GM21360 (cell line): ENCODE data around the gene TUG1.

Experiments used
- ATAC-seq: cut with Tn5 transposase; IDR thresholded peaks from one replicate; pipeline ENCODE4 v1.9.1; 2021; ENCODE audit warnings: mild to moderate bottlenecking, moderate library complexity; ENCODE audit not compliant: unreplicated experiment

The TUG1 gene

DNA sequence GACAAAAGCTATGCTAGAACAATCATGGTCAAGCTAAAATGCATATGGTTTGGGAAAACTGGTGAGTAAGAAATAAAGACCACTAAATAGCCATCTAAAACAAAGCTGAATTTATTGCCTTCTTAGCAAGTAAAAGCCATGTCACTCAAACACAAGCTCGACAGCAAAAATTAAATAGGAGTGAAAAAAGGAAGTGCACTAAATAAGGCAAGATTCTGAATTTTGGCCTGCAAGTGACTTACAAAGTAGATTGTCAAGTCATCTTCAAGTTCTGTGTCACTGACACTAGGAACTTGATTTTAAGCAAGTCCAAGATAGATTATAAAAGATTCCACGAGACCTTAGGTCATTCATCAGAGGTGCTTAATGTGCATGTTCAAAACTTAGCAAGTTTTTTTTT, 27.4 kb downstream of the TUG1 start:
- ATAC-seq: no peak

DNA sequence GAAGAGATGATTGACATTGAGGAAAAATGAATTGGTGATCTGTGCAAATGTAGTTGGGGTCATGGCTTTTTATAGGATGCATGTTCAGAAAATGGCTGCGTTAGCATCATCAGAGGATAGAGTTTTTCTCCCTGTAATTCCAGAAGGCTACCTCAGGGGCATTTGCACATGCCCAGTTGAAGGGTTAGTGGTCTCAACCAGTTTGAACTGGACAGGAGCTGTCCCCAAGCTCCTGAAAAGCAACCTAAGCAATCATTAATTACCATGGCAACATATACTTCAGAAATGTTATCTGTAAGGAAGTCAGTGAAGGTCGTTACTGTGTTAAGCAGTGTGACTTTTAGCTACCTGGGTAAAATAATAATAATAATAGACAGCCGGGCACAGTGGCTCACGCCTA, 29.3 kb downstream of the TUG1 start:
- ATAC-seq: no peak

DNA sequence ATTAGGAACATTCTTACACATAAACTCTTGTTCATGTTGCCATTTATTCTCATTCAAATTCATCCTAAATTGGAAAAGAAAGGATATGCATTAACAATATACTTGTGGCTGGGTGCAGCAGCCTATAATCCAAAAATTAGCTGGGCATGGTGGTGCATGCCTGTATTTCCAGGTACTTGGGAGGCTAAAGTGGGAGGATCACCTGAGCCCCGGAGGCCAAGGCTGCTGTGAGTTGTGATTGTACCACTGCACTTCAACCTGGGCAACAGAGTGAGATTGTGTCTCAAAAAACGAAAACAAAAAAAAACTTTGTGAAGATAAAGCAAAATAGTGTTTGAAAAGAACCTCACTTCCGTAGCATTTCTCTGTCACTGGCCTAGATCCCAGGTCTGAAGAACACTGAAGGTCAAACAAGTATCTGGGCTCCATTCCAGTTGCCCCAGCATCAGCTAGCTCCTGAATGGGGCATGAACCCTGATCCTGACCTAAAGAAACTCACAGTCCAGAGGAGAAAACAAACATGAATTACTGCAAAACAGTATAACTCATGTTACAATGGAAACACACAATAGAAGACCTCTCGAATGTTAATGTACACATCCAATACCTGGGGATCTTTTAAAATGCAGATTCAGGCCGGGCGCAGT, 32.2 kb downstream of the TUG1 start:
- no peak for ATAC-seq

DNA sequence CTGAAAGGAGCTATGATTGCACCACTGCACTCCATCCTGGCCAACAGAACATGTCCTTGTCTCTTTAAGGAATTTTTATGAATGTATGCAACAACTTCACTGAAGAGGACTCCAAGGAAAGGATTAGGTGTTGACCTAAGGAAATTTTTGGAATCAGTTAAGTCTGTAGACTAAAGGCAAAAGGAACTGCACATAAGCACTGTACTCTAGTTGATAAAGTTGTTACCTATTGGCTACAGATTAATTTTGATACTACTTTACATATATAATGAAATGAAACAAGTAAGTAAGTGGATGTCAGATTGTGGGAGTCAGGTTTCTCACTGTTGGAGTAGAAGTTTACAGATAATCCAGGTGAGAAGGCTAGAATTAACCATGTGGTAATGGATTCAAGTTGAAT, 36.5 kb downstream of the TUG1 start:
- no peak for ATAC-seq

DNA sequence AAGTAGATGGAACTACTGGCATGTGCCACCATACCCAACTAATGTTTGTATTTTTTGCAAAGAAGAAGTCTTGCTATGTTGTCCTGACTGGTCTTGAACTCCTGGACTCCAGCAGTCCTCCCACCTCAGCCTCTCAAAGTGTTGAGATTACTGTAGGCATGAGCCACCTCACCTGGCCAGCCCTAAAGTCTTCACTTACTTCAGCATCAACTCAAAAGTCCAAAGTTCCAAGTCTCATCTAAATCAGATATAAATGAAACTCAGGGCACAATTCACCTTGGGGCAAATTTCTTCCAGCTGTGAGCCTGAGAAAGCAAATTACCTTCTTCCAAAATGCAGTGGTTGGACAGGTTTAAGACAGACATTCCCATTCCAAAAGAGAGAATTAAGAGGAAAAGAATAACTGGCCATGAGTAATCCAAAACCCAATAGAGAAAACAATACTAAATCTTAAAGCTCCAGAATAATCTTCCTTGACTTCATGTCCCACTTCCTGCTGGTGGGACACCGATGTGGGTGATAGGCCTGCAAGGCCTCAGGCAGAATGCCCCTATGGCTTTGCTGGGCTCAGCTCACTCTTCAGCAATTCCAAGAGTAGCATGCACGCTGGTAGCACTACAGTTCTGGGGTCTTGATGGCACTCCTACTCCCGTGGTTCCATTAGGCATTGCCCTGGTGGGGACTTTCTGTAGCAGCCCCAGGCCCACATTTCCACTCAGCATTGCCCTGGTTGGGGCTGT, 50.3 kb downstream of the TUG1 start:
- no peak for ATAC-seq

DNA sequence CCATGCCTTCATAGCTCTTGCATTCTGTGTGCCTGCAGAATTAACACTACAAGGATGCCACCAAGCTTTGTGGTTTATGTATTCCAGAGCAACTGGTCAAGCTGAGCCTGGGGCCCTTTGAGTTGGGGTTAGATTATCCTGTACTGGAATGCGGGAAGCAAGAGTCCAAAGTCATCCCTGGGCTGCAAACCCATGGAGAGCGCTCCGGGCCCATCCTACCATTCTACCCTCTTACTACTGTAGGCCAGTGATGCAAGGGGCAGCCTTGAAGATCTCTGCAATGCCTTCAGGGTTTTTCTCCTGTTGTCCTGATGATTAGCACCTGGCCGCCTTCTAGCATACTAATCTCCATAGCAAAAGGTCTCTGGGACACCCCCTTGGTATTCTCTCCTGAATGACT, 51.3 kb downstream of the TUG1 start:
- no peak for ATAC-seq

DNA sequence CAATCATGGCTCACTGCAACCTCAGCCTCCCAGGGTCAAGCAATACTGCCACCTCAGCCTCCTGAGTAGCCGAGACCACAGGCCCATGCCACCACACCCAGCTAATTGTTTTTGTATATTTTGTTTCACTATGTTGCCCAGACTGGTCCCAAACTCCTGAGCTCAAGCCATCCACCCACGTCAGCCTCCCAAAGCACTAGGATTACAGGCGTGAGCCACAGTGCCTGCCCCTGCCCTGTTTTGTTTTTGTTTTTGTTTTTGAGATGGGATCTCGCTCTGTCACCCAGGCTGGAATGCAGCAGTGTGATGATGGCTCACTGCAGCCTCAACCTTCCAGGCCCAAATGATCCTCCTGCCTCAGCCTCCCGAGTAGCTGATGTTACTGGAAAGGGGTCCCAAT, 53.5 kb downstream of the TUG1 start:
- no peak for ATAC-seq
